Caco-2 (cell line): Measurements from ENCODE around the gene OR51S1. TPM values are rescaled to one million over a fixed set of nuclear protein-coding genes. Genes with fewer than 3 reads are reported as not detected.

Experiments
- BruUV-seq: library from RNA; stranded (reverse); fragments of 400-500 nt; replicated peaks from 2 replicates; lab custom pipeline; 2021; lab: Mats Ljungman, UMichigan
- CTCF ChIA-PET: fragments of 300-600 bp; sonication (Branson Sonifier 250); formaldehyde crosslinking; loops from one replicate; lab custom pipeline; 2022; ENCODE audit warnings: antibody characterized with exemption; lab: Charles Lee
- POLR2A ChIA-PET: fragments of 300-600 bp; sonication (Branson Sonifier 250); formaldehyde crosslinking; loops from one replicate; lab custom pipeline; 2022; ENCODE audit warnings: antibody characterized with exemption; lab: Charles Lee
- DNase-seq, 2 experiments: peaks; one replicate each; pipeline versions ENCODE4 v3.0.0 to v3.0.0-alpha.2; 2020 to 2022
- H3K27me3 ChIP-seq: replicated peaks from 2 replicates; pipeline ENCODE4 v1.6.0; 2011; ENCODE audit warnings: low read length; ENCODE audit not compliant: control insufficient read depth, insufficient read depth
- H3K36me3 ChIP-seq: 2 replicates; pipeline ENCODE4 v1.5.1; 2011; ENCODE audit warnings: low read length; ENCODE audit not compliant: control insufficient read depth, insufficient read depth
- H3K4me1 ChIP-seq: fragments of 250-450 bp; sonication (Bioruptor Pico); 2 replicates; pipeline ENCODE4 v1.5.1; 2020; ENCODE audit warnings: mild to moderate bottlenecking
- H3K4me3 ChIP-seq: 2 replicates; pipeline ENCODE4 v1.5.1; 2011; ENCODE audit warnings: low read depth, mild to moderate bottlenecking, control low read depth, low read length
- H3K9me3 ChIP-seq: fragments of 250-450 bp; sonication (Bioruptor Pico); 2 replicates; pipeline ENCODE4 v1.5.1; 2020; ENCODE audit warnings: mild to moderate bottlenecking, moderate library complexity
- H3K27ac Mint-ChIP-seq: one replicate; pipeline ENCODE4 v1.8.0; 2022; ENCODE audit warnings: mixed read lengths; ENCODE audit not compliant: unreplicated experiment
- H3K27me3 Mint-ChIP-seq: one replicate; pipeline ENCODE4 v1.8.0; 2022; ENCODE audit warnings: mixed read lengths; ENCODE audit not compliant: insufficient read depth, unreplicated experiment
- H3K36me3 Mint-ChIP-seq: one replicate; pipeline ENCODE4 v1.8.0; 2022; ENCODE audit warnings: mild to moderate bottlenecking, mixed read lengths; ENCODE audit not compliant: insufficient read depth, unreplicated experiment
- H3K4me1 Mint-ChIP-seq: one replicate; pipeline ENCODE4 v1.8.0; 2022; ENCODE audit warnings: low read depth, mixed read lengths; ENCODE audit not compliant: unreplicated experiment
- H3K4me3 Mint-ChIP-seq: one replicate; pipeline ENCODE4 v1.8.0; 2022; ENCODE audit warnings: mild to moderate bottlenecking, moderate library complexity, mixed read lengths; ENCODE audit not compliant: unreplicated experiment
- H3K9me3 Mint-ChIP-seq: one replicate; pipeline ENCODE4 v1.8.0; 2022; ENCODE audit warnings: mixed read lengths; ENCODE audit not compliant: unreplicated experiment
- intact Hi-C: fragments of 100-400 bp; cut with micrococcal nuclease; formaldehyde crosslinking; loops from one replicate; pipeline ENCODE4 v1.10.0; 2022; ENCODE audit not compliant: unreplicated experiment
- total RNA-seq: library from RNA; stranded (reverse); gene quantifications from 2 replicates; pipeline ENCODE4 v1.2.3, GENCODE V29; 2022
- TF ChIP-seq, protein P1 (sequence below), 2 experiments: fragments of 200-600 bp in 1 of 2; IDR thresholded peaks; 1 replicate in 1 of 2; 2 replicates in 1 of 2; pipeline versions ENCODE4 v1.5.1 to v1.8.0; 2011 to 2022; ENCODE audit warnings: antibody characterized with exemption in 1 of 2, control low read depth in 1 of 2, inconsistent platforms in 1 of 2, low read depth in 1 of 2, low read length in 1 of 2, mild to moderate bottlenecking in 1 of 2, moderate library complexity in 1 of 2; ENCODE audit not compliant: insufficient read depth in 1 of 2, severe bottlenecking in 1 of 2, unreplicated experiment in 1 of 2

OR51S1 gene
- total RNA-seq, 1 experiment from 2014 or later, result not detected

DNA sequence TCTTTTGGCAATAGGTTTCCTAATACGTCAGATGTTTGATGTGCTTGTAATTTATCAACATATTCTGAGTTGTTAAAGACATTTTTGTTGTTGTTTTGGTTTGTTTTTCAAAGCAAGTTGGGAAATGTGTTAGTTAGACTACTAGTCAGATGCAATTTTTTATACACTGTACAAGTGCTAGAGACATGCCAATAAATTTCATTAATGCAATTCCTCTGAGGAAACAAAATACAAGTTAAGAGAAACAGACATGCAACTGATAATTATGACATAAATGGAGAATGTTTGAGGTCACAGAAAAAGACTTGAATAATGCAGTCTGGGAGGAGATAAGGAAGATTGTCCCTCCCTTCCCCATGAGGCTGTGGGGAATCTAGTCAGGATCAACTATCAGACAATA, 38.6 kb upstream of the OR51S1 start:
- H3K9me3 Mint-ChIP-seq, result no peaks in the 10 kb centered on the region
- ChIA-PET CTCF (no interaction called here), POLR2A (no interaction called here)
- H3K4me1 ChIP-seq, result no peaks in the 10 kb centered on the region
- no peak overlapping the region for H3K4me3 Mint-ChIP-seq
- no peaks in the 10 kb centered on the region for H3K9me3 ChIP-seq
- no peaks in the 10 kb centered on the region; the same call in 1 of the 2 replicates for H3K27me3 ChIP-seq
- no peak overlapping the region for H3K4me3 ChIP-seq
- intact Hi-C loops, result no loop called here
- H3K36me3 Mint-ChIP-seq, result no peaks in the 10 kb centered on the region
- H3K36me3 ChIP-seq, result no peaks in the 10 kb centered on the region
- no peak for DNase-seq
- no peaks in the 10 kb centered on the region for H3K4me1 Mint-ChIP-seq
- BruUV-seq, result no TSS peak
- TF ChIP-seq, protein P1, sequence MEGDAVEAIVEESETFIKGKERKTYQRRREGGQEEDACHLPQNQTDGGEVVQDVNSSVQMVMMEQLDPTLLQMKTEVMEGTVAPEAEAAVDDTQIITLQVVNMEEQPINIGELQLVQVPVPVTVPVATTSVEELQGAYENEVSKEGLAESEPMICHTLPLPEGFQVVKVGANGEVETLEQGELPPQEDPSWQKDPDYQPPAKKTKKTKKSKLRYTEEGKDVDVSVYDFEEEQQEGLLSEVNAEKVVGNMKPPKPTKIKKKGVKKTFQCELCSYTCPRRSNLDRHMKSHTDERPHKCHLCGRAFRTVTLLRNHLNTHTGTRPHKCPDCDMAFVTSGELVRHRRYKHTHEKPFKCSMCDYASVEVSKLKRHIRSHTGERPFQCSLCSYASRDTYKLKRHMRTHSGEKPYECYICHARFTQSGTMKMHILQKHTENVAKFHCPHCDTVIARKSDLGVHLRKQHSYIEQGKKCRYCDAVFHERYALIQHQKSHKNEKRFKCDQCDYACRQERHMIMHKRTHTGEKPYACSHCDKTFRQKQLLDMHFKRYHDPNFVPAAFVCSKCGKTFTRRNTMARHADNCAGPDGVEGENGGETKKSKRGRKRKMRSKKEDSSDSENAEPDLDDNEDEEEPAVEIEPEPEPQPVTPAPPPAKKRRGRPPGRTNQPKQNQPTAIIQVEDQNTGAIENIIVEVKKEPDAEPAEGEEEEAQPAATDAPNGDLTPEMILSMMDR (IDR thresholded peaks at IDR 0.05; ENCODE audit: insufficient read depth in 1 of 2, low read depth in 1 of 2, low read length in 1 of 2, severe bottlenecking in 1 of 2, unreplicated experiment in 1 of 2), result no peak
- no peaks in the 10 kb centered on the region for H3K27me3 Mint-ChIP-seq
- no peak overlapping the region for H3K27ac Mint-ChIP-seq

DNA sequence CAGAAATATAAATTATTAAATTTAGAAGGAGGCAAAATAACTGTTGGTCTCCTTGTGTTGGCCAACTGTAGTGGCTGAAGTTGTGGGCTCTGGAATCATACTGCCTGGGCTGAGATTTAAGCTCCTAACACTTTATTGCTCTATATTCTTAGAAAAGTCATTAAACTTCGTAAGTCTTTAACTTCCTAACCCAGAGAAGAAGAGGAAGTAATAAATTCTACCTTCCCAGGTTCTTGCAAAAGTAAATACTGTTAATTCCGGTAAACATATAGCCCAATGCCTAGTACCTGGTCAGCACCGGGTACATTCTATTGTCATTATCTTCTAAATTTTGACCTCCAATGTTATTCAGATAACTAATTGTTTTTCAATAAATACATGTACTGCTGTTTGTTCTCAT, 37.2 kb upstream of the OR51S1 start:
- no peaks in the 10 kb centered on the region for H3K4me1 Mint-ChIP-seq
- no peak overlapping the region for H3K27ac Mint-ChIP-seq

DNA sequence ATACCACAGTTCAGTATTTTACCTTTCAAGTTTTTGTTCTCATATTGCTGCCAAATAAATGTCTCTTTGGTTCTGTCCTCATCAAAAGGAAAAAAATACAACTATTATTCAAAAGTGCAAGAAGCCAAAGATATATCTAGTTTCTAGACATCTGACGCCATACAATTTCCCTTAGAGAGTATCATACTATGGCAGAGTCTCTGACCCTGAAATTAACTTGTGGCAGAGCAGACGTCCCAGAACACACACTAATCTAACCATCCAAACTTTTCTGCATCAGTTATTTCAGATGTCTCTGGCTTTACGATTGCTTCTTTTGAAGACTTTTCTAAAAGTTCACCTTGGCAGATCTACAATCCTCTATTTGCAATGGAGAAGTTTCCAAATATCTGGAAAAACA, 35.4 kb upstream of the OR51S1 start:
- no peaks in the 10 kb centered on the region for H3K36me3 ChIP-seq
- no peak overlapping the region for H3K4me3 ChIP-seq
- H3K9me3 ChIP-seq, result no peaks in the 10 kb centered on the region
- ChIA-PET POLR2A (no interaction called here), CTCF (no interaction called here)
- H3K4me3 Mint-ChIP-seq, result no peak overlapping the region
- no peaks in the 10 kb centered on the region; the same call in 1 of the 2 replicates for H3K27me3 ChIP-seq
- no peak for DNase-seq
- TF ChIP-seq, protein P1 (IDR thresholded peaks at IDR 0.05; ENCODE audit: insufficient read depth in 1 of 2, low read depth in 1 of 2, low read length in 1 of 2, severe bottlenecking in 1 of 2, unreplicated experiment in 1 of 2), result no peak
- BruUV-seq, result no TSS peak
- peaks cover 8% of the 10 kb centered on the region for H3K27me3 Mint-ChIP-seq
- no peaks in the 10 kb centered on the region for H3K4me1 Mint-ChIP-seq
- H3K36me3 Mint-ChIP-seq, result no peaks in the 10 kb centered on the region
- intact Hi-C loops, result no loop called here
- no peaks in the 10 kb centered on the region for H3K4me1 ChIP-seq
- no peaks in the 10 kb centered on the region for H3K9me3 Mint-ChIP-seq
- H3K27ac Mint-ChIP-seq, result no peak overlapping the region

More for the DNA sequence above, 37.2 kb upstream of the OR51S1 start:
- ChIA-PET CTCF (no interaction called here), POLR2A (no interaction called here)
- no peaks in the 10 kb centered on the region for H3K9me3 ChIP-seq
- no peak overlapping the region for H3K4me3 ChIP-seq
- no peaks in the 10 kb centered on the region for H3K9me3 Mint-ChIP-seq
- H3K27me3 Mint-ChIP-seq, result peaks cover under 1% of the 10 kb centered on the region
- H3K4me1 ChIP-seq, result no peaks in the 10 kb centered on the region
- intact Hi-C loops, result no loop called here
- DNase-seq, result no peak
- H3K36me3 ChIP-seq, result no peaks in the 10 kb centered on the region
- BruUV-seq, result no TSS peak
- H3K4me3 Mint-ChIP-seq, result no peak overlapping the region
- H3K27me3 ChIP-seq, result no peaks in the 10 kb centered on the region; the same call in 1 of the 2 replicates
- TF ChIP-seq, protein P1 (IDR thresholded peaks at IDR 0.05; ENCODE audit: insufficient read depth in 1 of 2, low read depth in 1 of 2, low read length in 1 of 2, severe bottlenecking in 1 of 2, unreplicated experiment in 1 of 2), result no peak
- no peaks in the 10 kb centered on the region for H3K36me3 Mint-ChIP-seq
